OCI-LY3 (cell line): ENCODE measurements around the gene CCL25.

ENCODE experiments used
- CTCF ChIP-seq: fragments of 200-600, 300-600 bp; sonication (generic); IDR thresholded peaks from 2 replicates; pipeline ENCODE4 v1.5.1; 2014; ENCODE audit warnings: antibody characterized with exemption, low read length, low read depth
- EZH2phosphoT487 ChIP-seq: fragments of 200-600 bp; shearing (Covaris generic); IDR thresholded peaks from 2 replicates; pipeline ENCODE4 v1.6.1; 2018; ENCODE audit warnings: antibody characterized with exemption, mixed run types, low read depth

- TF ChIP-seq CTCF (peak; percentile 28), EZH2phosphoT487 (no peak)
These were observed 43.5 kb downstream of the CCL25 start for GRCh38 chr19:8096071-8096470.
